Measurements from ENCODE around the gene DNAAF5. TPM values are rescaled to one million over a fixed set of nuclear protein-coding genes. Genes with fewer than 3 reads are reported as not detected.

Gene DNAAF5
- total and polyA plus RNA-seq, 2 of the 13 experiments (the other 11 are each of a cell fraction or from before 2014, with no cell fraction given): 11.9 to 21.5 TPM

- intact Hi-C loops (cut with micrococcal nuclease; ENCODE audit: unreplicated experiment): no loop called here
- WGBS (ENCODE audit: low lambda C conversion rate): 98% methylated on average over 18 of the region's 30 CpGs
- no peak for FAIRE-seq
Measured at GRCh38 chr7:756231-756927, 29.9 kb downstream of the DNAAF5 start.

GRCh38 chr7:756928-757560 is 30.5 kb downstream of the DNAAF5 start:
- in situ Hi-C loops (cut with HindIII; ENCODE audit: extremely low pct_ligation_motif_present, low pct_unique_long_range_greater_than_20kb) (no loop called here), intact Hi-C loops (cut with micrococcal nuclease; ENCODE audit: unreplicated experiment) (no loop called here)
- TF ChIP-seq ZNF781 (CRISPR knock-in tag; IDR thresholded peaks at IDR 0.05; ENCODE audit: borderline replicate concordance, not compliant biosample characterization) (no peak), ZNF160 (CRISPR knock-in tag; IDR thresholded peaks at IDR 0.05) (no peak), FOSL2 (CRISPR knock-in tag; IDR thresholded peaks at IDR 0.05) (no peak), ZNF672 (CRISPR knock-in tag; IDR thresholded peaks at IDR 0.05) (no peak)
- TF ChIP-seq, protein P1, sequence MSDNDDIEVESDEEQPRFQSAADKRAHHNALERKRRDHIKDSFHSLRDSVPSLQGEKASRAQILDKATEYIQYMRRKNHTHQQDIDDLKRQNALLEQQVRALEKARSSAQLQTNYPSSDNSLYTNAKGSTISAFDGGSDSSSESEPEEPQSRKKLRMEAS (IDR thresholded peaks at IDR 0.05): no peak
- Histone ChIP-seq H4K20me1 (ENCODE audit: insufficient read depth, low read length) (no peaks in the 10 kb centered on the region), H2AFZ (ENCODE audit: low read length) (no peak overlapping the region), H3K4me2 (ENCODE audit: low read depth, low read length) (no peak overlapping the region), H3K36me3 (replicated peaks in 1 of 2; ENCODE audit: control insufficient read depth in 1 of 2, insufficient read depth in 2 of 2, low read length in 2 of 2) (peaks cover 32 to 88% of the 10 kb centered on the region in 2 experiments; a peak in 4 of 5 replicates), H3K27me3 (ENCODE audit: control insufficient read depth in 1 of 2, insufficient read depth in 2 of 2, low read length in 2 of 2) (no peaks in the 10 kb centered on the region), H3K27ac (ENCODE audit: extremely low read length, insufficient read depth, low read length) (no peak overlapping the region), H3K4me3 (replicated peaks in 1 of 3; ENCODE audit: insufficient read depth in 1 of 3, low read depth in 2 of 3, low read length in 3 of 3) (no peak overlapping the region), H3K4me1 (ENCODE audit: insufficient read depth, low read length) (no peaks in the 10 kb centered on the region), H3K79me2 (ENCODE audit: insufficient read depth, low read length) (no peaks in the 10 kb centered on the region), H3K9me3 (ENCODE audit: low read length) (no peaks in the 10 kb centered on the region), H3K9ac (ENCODE audit: insufficient read depth, low read depth, low read length) (no peak overlapping the region)
- CTCF ChIA-PET (ENCODE audit: low intra/inter-chr PET ratio, low total read pairs): no interaction called here
- DNase-seq (ENCODE audit: low spot score) (no peak), ATAC-seq (no peak), FAIRE-seq (no peak)
- 94% methylated on average over 27 of the region's 35 CpGs for WGBS (ENCODE audit: low lambda C conversion rate)
- POLR2A ChIA-PET: no interaction called here
- no TSS peak for BruUV-seq (replicated peaks)

More at GRCh38 chr7:756231-756927, 29.9 kb downstream of the DNAAF5 start:
- H3K9me3 ChIP-seq (ENCODE audit: low read length): no peaks in the 10 kb centered on the region
- DNase-seq (ENCODE audit: low spot score) (no peak), ATAC-seq (no peak; the same call in 2 of the 3 replicates)
- TF ChIP-seq SNAI1 (CRISPR knock-in tag; IDR thresholded peaks at IDR 0.05; ENCODE audit: borderline replicate concordance) (no peak), ZNF547 (CRISPR knock-in tag; IDR thresholded peaks at IDR 0.05) (no peak), ZNF350 (CRISPR knock-in tag; IDR thresholded peaks at IDR 0.05; ENCODE audit: borderline replicate concordance, low read depth) (no peak)
- no peaks in the 10 kb centered on the region for H4K20me1 ChIP-seq (ENCODE audit: insufficient read depth, low read length)
- no peak overlapping the region for H2AFZ ChIP-seq (ENCODE audit: low read length)
- no peak overlapping the region for H3K4me3 ChIP-seq (replicated peaks in 1 of 3; ENCODE audit: insufficient read depth in 1 of 3, low read depth in 2 of 3, low read length in 3 of 3)
- H3K27me3 ChIP-seq (ENCODE audit: control insufficient read depth in 1 of 2, insufficient read depth in 2 of 2, low read length in 2 of 2): no peaks in the 10 kb centered on the region
- CTCF ChIA-PET (ENCODE audit: low intra/inter-chr PET ratio, low total read pairs): no interaction called here
- H3K4me2 ChIP-seq (ENCODE audit: low read depth, low read length): no peak overlapping the region
- in situ Hi-C loops (cut with HindIII; ENCODE audit: extremely low pct_ligation_motif_present, low pct_unique_long_range_greater_than_20kb): no loop called here
- no peaks in the 10 kb centered on the region for H3K79me2 ChIP-seq (ENCODE audit: insufficient read depth, low read length)
- no peaks in the 10 kb centered on the region for H3K4me1 ChIP-seq (ENCODE audit: insufficient read depth, low read length)
- no peak overlapping the region for H3K9ac ChIP-seq (ENCODE audit: insufficient read depth, low read depth, low read length)
- H3K27ac ChIP-seq (ENCODE audit: extremely low read length, insufficient read depth, low read length): no peak overlapping the region
- H3K36me3 ChIP-seq (replicated peaks in 1 of 2; ENCODE audit: control insufficient read depth in 1 of 2, insufficient read depth in 2 of 2, low read length in 2 of 2): peaks cover 31 to 86% of the 10 kb centered on the region in 2 experiments; a peak in 4 of 5 replicates
- no TSS peak for BruUV-seq (replicated peaks)
- POLR2A ChIA-PET: no interaction called here

Data from HepG2 (cell line).